NCI-H2029 treated with DMSO at 0.1 percent for 48 hours (cell line): ENCODE results near the gene CAV2.

ENCODE experiments used
- DNase-seq: peaks from one replicate; lab custom pipeline; 2025; lab: John Stamatoyannopoulos, UW

CAV2 gene

DNA sequence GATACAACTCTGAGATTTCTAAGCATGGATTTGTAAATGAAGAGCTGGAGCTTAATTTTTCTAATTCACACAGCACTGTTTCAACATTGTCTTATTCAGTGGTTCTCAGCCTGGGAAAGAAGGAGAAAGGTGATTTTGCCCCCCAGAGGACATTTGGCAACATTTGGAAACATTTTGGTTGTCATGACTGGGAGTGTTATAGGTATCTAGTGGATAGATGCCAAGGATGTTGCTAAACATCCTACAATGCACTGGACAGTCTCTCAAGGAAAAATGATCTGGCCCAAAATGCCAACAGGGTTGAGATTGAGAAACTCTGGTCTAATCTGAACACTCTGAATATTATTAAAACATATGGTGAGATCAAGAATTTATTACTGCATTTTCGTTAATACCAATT, 3.8 kb upstream of the CAV2 start:
- DNase-seq, result no peak

DNA sequence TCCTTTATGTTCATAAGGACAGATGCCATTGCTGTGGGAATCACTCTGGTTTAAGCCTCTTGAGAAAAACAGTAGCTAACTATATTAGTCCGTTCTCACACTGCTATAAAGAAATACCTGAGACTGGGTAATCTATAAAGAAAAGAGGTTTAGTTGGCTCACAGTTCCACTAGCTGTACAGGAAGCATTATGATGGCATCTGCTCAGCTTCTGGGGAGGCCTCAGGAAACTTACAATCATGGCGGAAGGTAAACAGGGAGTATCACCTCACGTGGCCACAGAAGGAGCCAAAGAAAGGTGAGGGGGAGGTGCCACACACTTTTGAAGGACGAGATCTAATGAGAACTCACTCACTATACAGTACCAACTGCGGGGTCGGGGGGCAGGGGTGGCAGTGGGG, 2.9 kb upstream of the CAV2 start:
- no peak for DNase-seq

- DNase-seq, result no peak
Measured at GRCh38 chr7:116497708-116498107, 1.8 kb upstream of the CAV2 start.

GRCh38 chr7:116500078-116500853, 728 bp downstream of the CAV2 start:
- no peak for DNase-seq

DNA sequence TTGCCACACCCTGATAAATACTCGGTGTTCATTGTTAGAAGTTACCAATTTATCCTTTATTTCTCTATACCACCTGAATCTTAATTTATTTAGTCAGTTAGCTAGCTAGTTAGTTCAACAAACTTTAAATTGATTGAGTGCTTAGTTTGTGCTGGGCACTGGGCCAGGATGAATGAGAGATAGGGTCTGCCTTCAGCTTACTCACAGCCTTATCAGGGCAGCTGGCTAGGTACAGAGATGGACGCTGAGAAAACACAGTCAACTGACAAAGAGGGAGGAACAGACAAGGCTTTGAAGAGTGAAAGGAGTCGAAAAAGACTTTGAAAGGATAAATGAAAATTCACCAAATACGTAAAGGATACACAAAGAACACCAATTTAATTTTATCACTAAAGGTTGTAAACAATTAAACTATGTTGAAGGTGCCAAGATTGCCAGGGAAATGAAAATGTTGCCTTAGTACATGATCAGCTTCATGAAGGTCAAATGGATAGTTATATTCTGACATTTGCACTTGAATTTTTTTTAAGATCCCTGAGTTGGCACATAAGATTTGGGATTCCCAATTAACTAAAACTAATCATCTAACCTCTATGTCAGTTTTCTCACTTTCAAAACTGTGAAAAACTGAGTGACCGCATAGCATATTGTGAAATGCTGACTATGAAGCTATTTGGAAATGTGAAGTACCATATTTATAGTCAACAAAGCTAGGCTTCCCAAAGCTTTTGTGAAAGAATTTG, 2.1 kb downstream of the CAV2 start:
- no peak for DNase-seq

DNA sequence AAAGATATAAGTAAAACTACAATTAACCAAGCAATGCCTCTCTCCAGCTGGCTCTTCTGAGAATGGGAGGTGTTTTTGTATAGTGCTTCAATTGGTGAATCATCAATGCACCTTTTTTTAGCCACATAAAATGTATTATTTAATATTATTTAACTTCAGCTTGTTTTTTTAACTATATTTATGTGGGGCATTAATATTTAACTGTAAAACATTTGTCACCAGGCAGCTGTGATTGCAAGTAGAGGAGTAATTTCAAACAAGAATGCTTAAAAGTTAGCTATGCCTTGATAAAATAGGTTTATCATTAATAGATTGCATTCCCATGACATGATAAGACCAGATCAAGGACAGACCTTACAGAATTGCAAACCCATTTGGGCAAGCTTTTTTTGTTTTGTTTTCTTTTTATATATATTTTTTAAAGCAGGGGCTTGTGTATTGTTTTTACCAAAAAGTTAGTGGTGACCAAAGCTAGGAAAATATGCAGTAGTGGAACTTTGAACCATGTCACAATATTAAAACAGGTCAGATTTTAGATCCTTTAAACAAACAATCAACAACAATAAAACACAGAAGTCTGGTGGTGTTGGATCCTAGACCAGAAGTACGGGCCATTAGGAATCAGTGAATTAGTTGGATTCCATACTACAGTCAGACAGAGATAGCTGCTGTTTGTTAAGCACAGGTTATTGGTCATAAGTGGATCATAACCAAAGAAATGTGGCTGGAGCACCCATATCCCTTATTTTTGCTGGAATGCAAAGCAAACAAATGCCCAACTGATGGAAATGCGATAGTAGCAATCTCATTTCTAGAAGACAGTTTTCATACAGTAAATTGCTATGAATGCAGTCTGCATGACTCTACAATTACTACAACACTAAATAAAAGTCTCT, 2.9 kb downstream of the CAV2 start:
- no peak for DNase-seq

- no peak for DNase-seq
Measured at GRCh38 chr7:116503835-116504234, 4.3 kb downstream of the CAV2 start.

- DNase-seq, result no peak
Measured at GRCh38 chr7:116505278-116505677, 5.7 kb downstream of the CAV2 start.

GRCh38 chr7:116505823-116506222, 6.3 kb downstream of the CAV2 start:
- DNase-seq, result no peak

DNA sequence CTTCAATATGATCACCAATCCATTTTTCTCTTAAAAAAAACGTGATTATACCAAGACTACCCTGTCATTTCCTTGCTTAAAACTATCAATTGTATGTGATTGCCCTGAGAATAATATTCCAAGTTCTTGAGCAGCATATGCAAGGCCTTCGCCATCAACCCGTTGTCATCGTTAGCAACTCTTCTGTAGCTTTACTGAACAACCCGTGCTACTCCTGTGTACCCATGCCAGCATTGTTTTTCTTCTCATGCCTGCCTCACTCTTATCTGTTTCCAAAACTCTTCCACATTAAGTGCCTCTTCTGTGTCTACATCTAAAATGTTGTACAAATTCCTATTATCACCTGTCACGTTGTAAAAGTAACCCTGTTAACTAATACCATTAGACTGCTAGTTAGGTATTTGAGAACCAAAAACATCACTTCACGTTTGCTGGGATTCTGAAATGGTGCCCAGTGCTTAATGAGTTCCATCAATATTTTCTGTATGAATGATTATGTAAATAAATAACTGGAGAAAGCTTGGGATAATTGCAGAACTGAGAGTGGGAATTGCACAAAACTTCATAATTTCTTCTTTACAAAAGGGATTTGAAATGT, 10.5 kb downstream of the CAV2 start:
- no peak for DNase-seq

- no peak for DNase-seq
Measured at GRCh38 chr7:116510795-116511194, 11.3 kb downstream of the CAV2 start.

DNA sequence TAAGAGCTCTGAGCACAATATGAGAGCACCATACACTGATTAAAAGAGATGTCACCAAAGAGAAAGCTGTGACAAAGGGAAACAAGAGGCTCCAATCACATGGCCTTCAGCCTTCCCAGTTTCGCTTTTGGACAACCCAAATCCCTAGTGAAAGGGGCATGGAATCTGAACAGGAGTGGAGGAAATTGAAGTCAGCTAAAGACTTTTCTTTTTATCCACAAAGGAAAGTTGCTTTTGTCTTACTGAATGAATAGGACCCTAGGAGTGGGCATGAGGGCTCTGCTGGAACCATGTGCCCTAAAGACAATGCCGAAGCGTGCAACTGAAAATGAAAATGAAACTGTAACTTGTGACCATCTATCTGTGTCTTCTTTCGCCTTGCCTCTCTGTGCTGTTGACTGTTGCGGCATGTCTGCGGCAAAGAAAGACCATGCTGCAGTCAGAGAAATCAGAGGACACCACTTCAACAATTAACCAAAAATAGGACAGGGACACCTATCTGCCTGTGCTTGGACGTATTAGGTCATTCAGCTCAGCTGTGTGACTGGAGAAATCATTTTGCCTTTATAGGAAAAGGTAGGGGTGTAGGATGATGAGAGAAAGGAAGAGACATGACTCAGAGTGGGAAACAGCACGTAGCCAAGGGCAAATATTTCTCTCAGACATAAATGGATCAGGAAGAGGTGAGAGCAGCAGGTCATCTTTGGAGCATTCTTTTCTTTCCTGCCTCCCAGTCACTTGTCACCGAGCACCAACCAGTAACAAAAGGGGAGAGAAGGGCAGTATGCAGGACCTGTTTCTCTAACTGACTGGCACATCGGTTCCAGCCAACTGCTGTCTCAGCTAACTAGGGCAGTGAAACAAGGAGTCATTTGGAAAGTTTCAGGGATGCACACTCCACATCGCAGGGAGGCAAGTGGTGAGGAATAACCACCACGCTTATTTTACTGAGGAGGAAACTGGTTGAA, 12.3 kb downstream of the CAV2 start:
- DNase-seq, result peak; percentile 74

DNA sequence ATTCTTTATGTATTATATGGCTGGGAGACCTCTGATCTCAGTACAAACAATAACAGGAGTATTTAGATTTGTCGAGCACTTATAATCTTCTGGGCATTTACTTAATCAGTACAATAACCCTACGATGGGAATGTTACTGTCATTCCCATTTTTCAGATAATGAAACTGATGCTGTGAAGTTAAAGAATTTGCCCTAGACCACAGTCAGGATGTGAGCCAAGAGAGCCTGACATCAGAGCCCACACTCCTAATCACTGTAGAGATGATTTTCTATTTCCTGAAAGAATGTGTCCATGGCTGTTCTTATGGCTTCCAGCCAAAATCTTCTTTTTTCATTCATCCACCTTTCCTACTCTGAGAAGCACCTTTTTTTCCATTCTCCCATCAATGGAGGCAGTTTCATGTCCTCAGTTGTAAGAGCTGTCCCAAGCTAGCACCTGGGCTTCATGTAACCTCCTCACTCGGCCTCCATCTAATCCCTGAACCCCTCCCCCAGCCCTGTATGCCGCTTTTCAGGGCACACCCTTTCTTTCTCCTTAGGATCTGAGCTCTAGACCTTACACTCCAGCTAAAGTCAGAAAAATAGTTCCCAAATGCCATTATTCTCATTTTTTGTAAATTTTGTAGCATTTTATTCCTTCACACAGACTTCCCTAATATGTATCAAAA, 13.1 kb downstream of the CAV2 start:
- no peak for DNase-seq

DNA sequence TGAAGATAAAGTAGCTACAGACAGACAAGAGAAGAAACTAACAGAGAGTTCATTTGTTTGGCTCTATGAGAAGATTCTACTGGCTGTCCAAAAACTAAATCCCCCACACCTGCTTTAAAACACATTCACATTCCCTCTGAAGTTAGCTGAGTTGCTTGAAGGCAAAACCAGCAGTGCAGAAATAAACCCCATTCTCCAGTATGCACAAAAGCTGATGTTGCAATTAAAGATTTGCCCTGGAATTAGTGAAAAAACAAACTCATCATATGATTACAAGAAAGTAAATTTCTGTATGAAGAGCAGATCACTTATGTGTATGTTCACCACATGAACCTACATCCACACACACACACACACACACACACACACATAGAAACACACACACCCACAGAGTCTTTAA, 16.0 kb downstream of the CAV2 start:
- no peak for DNase-seq

DNA sequence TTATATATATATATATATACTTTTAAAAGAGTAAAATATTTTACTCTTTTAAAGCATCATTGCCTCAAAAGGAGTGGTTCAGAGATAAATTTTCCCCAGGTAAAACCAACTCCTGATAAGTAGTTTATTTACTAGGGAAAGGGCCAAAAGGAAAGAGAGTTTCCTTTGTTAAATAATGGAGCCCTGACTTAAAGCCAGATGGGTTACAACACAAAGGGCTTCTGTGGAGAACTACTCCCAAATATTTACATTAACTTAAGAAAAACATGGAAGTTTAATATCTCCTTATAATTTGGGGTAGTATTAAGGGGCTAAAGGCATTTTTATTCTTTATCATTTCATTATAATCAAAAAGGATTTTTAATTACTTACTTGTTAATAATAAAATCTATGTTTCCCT, 16.8 kb downstream of the CAV2 start:
- DNase-seq, result no peak

DNA sequence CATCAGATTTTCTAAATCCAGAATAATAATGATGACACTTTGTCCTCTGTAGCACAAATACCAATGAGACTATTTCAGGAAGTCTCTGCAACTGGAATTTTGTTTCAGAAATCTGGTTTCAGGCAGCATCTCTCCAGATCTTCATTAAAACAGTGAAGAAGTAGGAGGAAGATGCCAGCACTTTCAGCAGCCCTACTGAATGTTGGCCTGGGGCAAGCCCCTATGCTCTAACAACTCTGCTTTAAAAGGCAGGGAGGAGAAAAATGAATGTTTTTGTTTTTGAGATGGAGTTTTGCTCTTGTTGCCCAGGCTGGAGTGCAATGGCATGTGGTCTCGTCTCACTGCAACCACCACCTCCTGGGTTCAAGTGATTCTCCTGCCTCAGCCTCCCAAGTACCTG, 18.1 kb downstream of the CAV2 start:
- DNase-seq, result no peak

- no peak for DNase-seq
Measured at GRCh38 chr7:116518961-116519360, 19.4 kb downstream of the CAV2 start.

DNA sequence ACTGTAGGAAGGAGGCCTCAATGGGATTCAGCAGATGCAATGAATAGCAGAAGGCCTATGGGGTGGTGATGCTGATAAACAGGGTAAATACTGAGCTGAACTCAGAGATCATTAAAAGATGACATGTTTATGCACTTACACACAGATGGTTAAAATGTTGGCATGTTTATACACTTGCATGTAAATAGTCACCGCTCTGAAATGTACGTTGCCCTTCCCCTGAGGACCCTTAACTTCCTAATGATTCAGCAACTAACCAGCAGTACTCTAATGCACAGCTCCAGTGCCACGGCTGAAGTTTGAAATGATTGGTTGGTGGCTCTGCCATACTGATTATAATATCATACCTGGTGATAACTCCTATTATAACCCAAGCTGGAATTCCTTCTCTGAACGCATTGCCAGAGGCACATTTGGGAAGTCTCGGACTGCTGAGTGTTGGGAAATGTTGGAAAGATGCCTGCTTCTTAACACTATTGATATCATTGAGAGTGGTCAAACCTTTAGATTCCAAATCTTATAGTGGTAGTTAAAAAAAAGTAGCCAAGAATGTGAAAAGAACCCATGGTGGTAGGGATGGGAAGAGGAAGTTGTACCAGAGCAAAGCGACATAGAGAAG, 21.6 kb downstream of the CAV2 start:
- no peak for DNase-seq

DNA sequence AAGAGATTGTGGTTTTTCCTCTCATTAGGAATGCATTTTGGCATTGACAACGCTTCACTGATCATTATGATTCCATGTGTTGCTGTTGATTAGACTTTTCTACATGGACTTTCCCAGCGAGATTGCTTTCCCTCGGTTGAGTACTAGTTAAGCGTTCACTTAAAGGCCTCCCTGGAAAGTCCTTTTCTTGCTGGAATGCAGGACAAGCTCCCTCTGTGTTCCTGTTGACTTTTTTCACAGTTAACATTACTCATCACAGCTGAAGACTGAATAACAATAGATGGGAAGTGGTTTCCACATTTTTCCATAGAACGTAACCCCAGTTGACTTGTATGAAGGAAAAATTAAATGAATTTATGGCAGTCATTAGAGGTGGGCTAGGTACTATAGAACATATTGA, 22.7 kb downstream of the CAV2 start:
- DNase-seq, result no peak

- DNase-seq, result no peak
Measured at GRCh38 chr7:116524221-116524608, 24.7 kb downstream of the CAV2 start.
